ENCODE data around the gene MARCHF10. TPM values are rescaled to one million over a fixed set of nuclear protein-coding genes. Genes with fewer than 3 reads are reported as not detected.
"Not testable (repeated sequence)": the region's sequence is repeated elsewhere in the genome, so short reads cannot be mapped to it uniquely, and the experiment has no call there.

Gene MARCHF10
- total RNA-seq, 2 experiments from 2014 or later: not detected

- no peaks in the 10 kb centered on the region for H3K9me3 Mint-ChIP-seq
- no peak for ATAC-seq (ENCODE audit: poor library complexity)
- intact Hi-C loops (cut with DNase I, micrococcal nuclease): loop anchor here in 1 of 2 experiments (5.0 kb wide), 1 partner anchor 376 kb away; no protein-coding TSS in a partner anchor
- no peak overlapping the region for H3K4me3 ChIP-seq (ENCODE audit: low read length)
- no peak overlapping the region for H3K4me3 Mint-ChIP-seq
- DNase-seq: no peak
- ChIA-PET POLR2A (no interaction called here), CTCF (no interaction called here)
- H3K27ac ChIP-seq (ENCODE audit: low read depth in 1 of 2, low read length in 2 of 2): no peak overlapping the region
- H3K9me3 ChIP-seq (ENCODE audit: control insufficient read depth in 1 of 2, insufficient read depth in 1 of 2, low read length in 2 of 2): no peaks in the 10 kb centered on the region
- no peaks in the 10 kb centered on the region for H3K36me3 Mint-ChIP-seq (ENCODE audit: low read depth)
- H3K4me1 ChIP-seq (ENCODE audit: insufficient read depth, low read length): peaks cover 16% of the 10 kb centered on the region
- H3K4me1 Mint-ChIP-seq (ENCODE audit: low read depth): peaks cover 4% of the 10 kb centered on the region
- H3K27me3 ChIP-seq (ENCODE audit: control insufficient read depth in 1 of 2, insufficient read depth in 2 of 2, low read length in 2 of 2): no peaks in the 10 kb centered on the region
- TF ChIP-seq, protein P1, sequence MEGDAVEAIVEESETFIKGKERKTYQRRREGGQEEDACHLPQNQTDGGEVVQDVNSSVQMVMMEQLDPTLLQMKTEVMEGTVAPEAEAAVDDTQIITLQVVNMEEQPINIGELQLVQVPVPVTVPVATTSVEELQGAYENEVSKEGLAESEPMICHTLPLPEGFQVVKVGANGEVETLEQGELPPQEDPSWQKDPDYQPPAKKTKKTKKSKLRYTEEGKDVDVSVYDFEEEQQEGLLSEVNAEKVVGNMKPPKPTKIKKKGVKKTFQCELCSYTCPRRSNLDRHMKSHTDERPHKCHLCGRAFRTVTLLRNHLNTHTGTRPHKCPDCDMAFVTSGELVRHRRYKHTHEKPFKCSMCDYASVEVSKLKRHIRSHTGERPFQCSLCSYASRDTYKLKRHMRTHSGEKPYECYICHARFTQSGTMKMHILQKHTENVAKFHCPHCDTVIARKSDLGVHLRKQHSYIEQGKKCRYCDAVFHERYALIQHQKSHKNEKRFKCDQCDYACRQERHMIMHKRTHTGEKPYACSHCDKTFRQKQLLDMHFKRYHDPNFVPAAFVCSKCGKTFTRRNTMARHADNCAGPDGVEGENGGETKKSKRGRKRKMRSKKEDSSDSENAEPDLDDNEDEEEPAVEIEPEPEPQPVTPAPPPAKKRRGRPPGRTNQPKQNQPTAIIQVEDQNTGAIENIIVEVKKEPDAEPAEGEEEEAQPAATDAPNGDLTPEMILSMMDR (IDR thresholded peaks at IDR 0.05): no peak
- H3K36me3 ChIP-seq (ENCODE audit: insufficient read depth, low read length): no peaks in the 10 kb centered on the region
- no peak overlapping the region for H3K27ac Mint-ChIP-seq
- peaks cover 11% of the 10 kb centered on the region for H3K27me3 Mint-ChIP-seq
Measured at GRCh38 chr17:62700964-62701705, 107.0 kb downstream of the MARCHF10 start.

GRCh38 chr17:62698459-62698858 lies 109.7 kb downstream of the MARCHF10 start:
- H3K9me3 ChIP-seq (ENCODE audit: control insufficient read depth in 1 of 2, insufficient read depth in 1 of 2, low read length in 2 of 2); H3K9me3 Mint-ChIP-seq; H3K4me3 ChIP-seq (ENCODE audit: low read length); DNase-seq; H3K4me1 Mint-ChIP-seq (ENCODE audit: low read depth); H3K36me3 ChIP-seq (ENCODE audit: insufficient read depth, low read length); H3K27ac Mint-ChIP-seq; CTCF ChIA-PET; H3K36me3 Mint-ChIP-seq (ENCODE audit: low read depth); ATAC-seq (ENCODE audit: poor library complexity); POLR2A ChIA-PET; H3K27ac ChIP-seq (ENCODE audit: low read depth in 1 of 2, low read length in 2 of 2); H3K4me3 Mint-ChIP-seq; H3K4me1 ChIP-seq (ENCODE audit: insufficient read depth, low read length); intact Hi-C loops (cut with DNase I, micrococcal nuclease); H3K27me3 ChIP-seq (ENCODE audit: control insufficient read depth in 1 of 2, insufficient read depth in 2 of 2, low read length in 2 of 2): not testable (repeated sequence)
- peaks cover 11% of the 10 kb centered on the region for H3K27me3 Mint-ChIP-seq

DNA sequence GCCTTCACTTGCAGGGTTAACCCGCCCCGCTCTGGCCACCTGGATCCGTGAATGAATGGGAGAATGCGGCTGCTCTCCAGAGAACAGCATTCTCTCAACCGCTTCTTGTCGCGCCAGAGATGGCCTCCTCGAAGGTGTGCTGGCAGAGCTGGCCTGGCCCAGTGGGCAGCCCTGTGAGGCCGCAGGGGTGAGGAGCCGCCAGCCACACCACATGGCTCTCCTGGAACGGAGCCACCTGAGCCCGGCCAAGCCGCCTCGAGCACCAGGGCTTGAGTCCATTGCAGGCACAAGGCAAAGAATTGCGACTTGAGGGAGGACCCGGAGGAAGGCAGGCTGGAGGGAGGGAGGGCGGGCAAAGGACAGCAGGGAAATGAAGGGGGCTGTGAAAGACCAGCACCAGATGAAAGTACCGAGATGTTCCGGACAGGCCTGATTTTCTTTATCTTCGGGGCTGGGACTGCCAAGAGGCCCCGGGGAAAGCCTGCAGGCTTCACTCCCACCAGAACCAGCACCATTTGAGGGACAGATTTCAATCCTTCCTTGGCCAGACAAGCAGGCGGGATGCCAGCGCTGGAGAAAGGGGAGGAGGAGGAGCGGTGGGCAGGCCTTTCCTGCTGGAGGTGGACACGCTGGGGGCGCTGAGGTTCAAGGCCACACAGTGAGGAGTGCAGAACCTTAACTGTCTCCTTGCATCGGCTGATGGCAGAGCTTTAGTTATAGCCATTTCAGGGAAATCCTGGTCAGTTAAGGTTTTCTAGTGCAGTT lies 111.2 kb downstream of the MARCHF10 start:
- Histone ChIP-seq H3K27ac (ENCODE audit: low read depth in 1 of 2, low read length in 2 of 2) (no peak overlapping the region), H3K4me1 (ENCODE audit: insufficient read depth, low read length) (no peaks in the 10 kb centered on the region), H3K4me3 (ENCODE audit: low read length) (no peak overlapping the region), H3K27me3 (ENCODE audit: control insufficient read depth in 1 of 2, insufficient read depth in 2 of 2, low read length in 2 of 2) (no peaks in the 10 kb centered on the region), H3K9me3 (ENCODE audit: control insufficient read depth in 1 of 2, insufficient read depth in 1 of 2, low read length in 2 of 2) (no peaks in the 10 kb centered on the region), H3K36me3 (ENCODE audit: insufficient read depth, low read length) (no peaks in the 10 kb centered on the region)
- H3K27me3 Mint-ChIP-seq: peaks cover 11% of the 10 kb centered on the region
- TF ChIP-seq, protein P1 (IDR thresholded peaks at IDR 0.05): no peak
- ChIA-PET POLR2A (no interaction called here), CTCF (no interaction called here)
- H3K9me3 Mint-ChIP-seq: no peaks in the 10 kb centered on the region
- intact Hi-C loops (cut with DNase I, micrococcal nuclease): no loop called here
- DNase-seq (no peak), ATAC-seq (ENCODE audit: poor library complexity) (no peak)
- no peaks in the 10 kb centered on the region for H3K36me3 Mint-ChIP-seq (ENCODE audit: low read depth)
- no peaks in the 10 kb centered on the region for H3K4me1 Mint-ChIP-seq (ENCODE audit: low read depth)
- no peak overlapping the region for H3K4me3 Mint-ChIP-seq
- H3K27ac Mint-ChIP-seq: no peak overlapping the region
